Stimulated activated CD8-positive, alpha-beta memory T cell treated with anti-CD3 and anti-CD28 coated beads, Interleukin-15, amount 100 ng/mL, for 48 hours (primary cell): ENCODE results near the gene LARP6.
"Not testable (repeated sequence)": the region's sequence is repeated elsewhere in the genome, so short reads cannot be mapped to it uniquely, and the experiment has no call there.

Experiments used
- DNase-seq, 2 donors: peaks; one replicate each; pipeline ENCODE4 v3.0.0-alpha.2; 2020; ENCODE audit warnings: low read depth in 2 of 2

The LARP6 gene

GRCh38 chr15:70853973-70854665 lies at the start of gene LARP6:
Gene LARP6, minus strand, starts transcription at chr15:70854157. Its CDS starts 69 bp downstream, at chr15:70854088.
- DNase-seq: peak in 1 of 2 donors; percentile 1

- DNase-seq: no peak
Observed at GRCh38 chr15:70902107-70902506, 48.1 kb upstream of the LARP6 start.

- DNase-seq: no peak
Observed at GRCh38 chr15:70892912-70893560, 39.1 kb upstream of the LARP6 start.

GRCh38 chr15:70892002-70892911 lies 38.3 kb upstream of the LARP6 start, which contains the start of the genes LRRC49 and THAP10:
Gene LRRC49, plus strand, starts transcription at chr15:70892826. Its CDS starts 69 bp downstream, at chr15:70892895.
Gene THAP10, minus strand, starts transcription at chr15:70892433. Its CDS starts 161 bp downstream, at chr15:70892272.
- peak; percentile 17 to 32 for DNase-seq

- no peak for DNase-seq
Observed at GRCh38 chr15:70882361-70882760, 28.4 kb upstream of the LARP6 start.

- DNase-seq: no peak
Observed at GRCh38 chr15:70880781-70881180, 26.8 kb upstream of the LARP6 start.

GRCh38 chr15:70879401-70879800 lies 25.4 kb upstream of the LARP6 start:
- no peak for DNase-seq

GRCh38 chr15:70876683-70877082 lies 22.7 kb upstream of the LARP6 start:
- no peak for DNase-seq

GRCh38 chr15:70876011-70876410 lies 22.1 kb upstream of the LARP6 start:
- DNase-seq: no peak

- DNase-seq: no peak
Observed at GRCh38 chr15:70875001-70875782, 21.2 kb upstream of the LARP6 start.

GRCh38 chr15:70873232-70874054 lies 19.5 kb upstream of the LARP6 start:
- DNase-seq: no peak

- not testable (repeated sequence) for DNase-seq
Observed at GRCh38 chr15:70871490-70871889, 17.5 kb upstream of the LARP6 start.

- DNase-seq: no peak
Observed at GRCh38 chr15:70870051-70870450, 16.1 kb upstream of the LARP6 start.

GRCh38 chr15:70869346-70869745 lies 15.4 kb upstream of the LARP6 start:
- no peak for DNase-seq

GRCh38 chr15:70867911-70868467 lies 14.0 kb upstream of the LARP6 start:
- no peak for DNase-seq

- DNase-seq: no peak
Observed at GRCh38 chr15:70866982-70867641, 13.2 kb upstream of the LARP6 start.

- DNase-seq: no peak
Observed at GRCh38 chr15:70863450-70864218, 9.7 kb upstream of the LARP6 start.

GRCh38 chr15:70859998-70860397 lies 6.0 kb upstream of the LARP6 start:
- DNase-seq: no peak
